Activated naive CD8-positive, alpha-beta T cell (primary cell): ENCODE measurements around the gene LETM1.

Experiments used
- H3K27ac Mint-ChIP-seq: one replicate; pipeline ENCODE4 v1.8.0; 2021; ENCODE audit warnings: mixed read lengths
- H3K27me3 Mint-ChIP-seq: one replicate; pipeline ENCODE4 v1.8.0; 2021; ENCODE audit warnings: mixed read lengths
- H3K36me3 Mint-ChIP-seq: one replicate; pipeline ENCODE4 v1.8.0; 2021; ENCODE audit warnings: mixed read lengths
- H3K4me1 Mint-ChIP-seq: one replicate; pipeline ENCODE4 v1.8.0; 2021; ENCODE audit warnings: low read depth, mixed read lengths
- H3K4me3 Mint-ChIP-seq: one replicate; pipeline ENCODE4 v1.8.0; 2021; ENCODE audit warnings: mild to moderate bottlenecking, mixed read lengths
- H3K9me3 Mint-ChIP-seq: one replicate; pipeline ENCODE4 v1.8.0; 2021; ENCODE audit warnings: low read depth, mixed read lengths

LETM1 gene

GRCh38 chr4:1784789-1785591 is 71.0 kb downstream of the LETM1 start:
- Mint-ChIP-seq H3K36me3 (no peaks in the 10 kb centered on the region), H3K27ac (no peak overlapping the region), H3K27me3 (no peaks in the 10 kb centered on the region)

GRCh38 chr4:1784395-1784788 is 71.6 kb downstream of the LETM1 start:
- no peaks in the 10 kb centered on the region for H3K36me3 Mint-ChIP-seq
- H3K9me3 Mint-ChIP-seq: no peaks in the 10 kb centered on the region
- no peak overlapping the region for H3K27ac Mint-ChIP-seq
- no peaks in the 10 kb centered on the region for H3K4me1 Mint-ChIP-seq
- no peak overlapping the region for H3K4me3 Mint-ChIP-seq
- no peaks in the 10 kb centered on the region for H3K27me3 Mint-ChIP-seq

More at GRCh38 chr4:1784789-1785591, 71.0 kb downstream of the LETM1 start:
- no peak overlapping the region for H3K4me3 Mint-ChIP-seq
- no peaks in the 10 kb centered on the region for H3K9me3 Mint-ChIP-seq
- H3K4me1 Mint-ChIP-seq: no peaks in the 10 kb centered on the region

- H3K36me3 Mint-ChIP-seq: no peaks in the 10 kb centered on the region
- no peak overlapping the region for H3K27ac Mint-ChIP-seq
- no peak overlapping the region for H3K4me3 Mint-ChIP-seq
- H3K9me3 Mint-ChIP-seq: no peaks in the 10 kb centered on the region
- no peaks in the 10 kb centered on the region for H3K4me1 Mint-ChIP-seq
- H3K27me3 Mint-ChIP-seq: no peaks in the 10 kb centered on the region
These were observed 72.0 kb downstream of the LETM1 start for GRCh38 chr4:1783970-1784369.

GRCh38 chr4:1783015-1783414 is 72.9 kb downstream of the LETM1 start:
- Mint-ChIP-seq H3K36me3 (no peaks in the 10 kb centered on the region), H3K4me1 (no peaks in the 10 kb centered on the region), H3K4me3 (no peak overlapping the region), H3K27ac (no peak overlapping the region), H3K27me3 (no peaks in the 10 kb centered on the region), H3K9me3 (no peaks in the 10 kb centered on the region)

GRCh38 chr4:1780435-1780834 is 75.5 kb downstream of the LETM1 start:
- Mint-ChIP-seq H3K4me3 (no peak overlapping the region), H3K36me3 (no peaks in the 10 kb centered on the region), H3K27me3 (no peaks in the 10 kb centered on the region), H3K4me1 (no peaks in the 10 kb centered on the region), H3K27ac (no peak overlapping the region), H3K9me3 (no peaks in the 10 kb centered on the region)

- no peaks in the 10 kb centered on the region for H3K9me3 Mint-ChIP-seq
- no peaks in the 10 kb centered on the region for H3K36me3 Mint-ChIP-seq
- H3K27ac Mint-ChIP-seq: no peak overlapping the region
- no peaks in the 10 kb centered on the region for H3K27me3 Mint-ChIP-seq
- H3K4me1 Mint-ChIP-seq: no peaks in the 10 kb centered on the region
- H3K4me3 Mint-ChIP-seq: no peak overlapping the region
These were observed 76.2 kb downstream of the LETM1 start for GRCh38 chr4:1779588-1780382.

- no peaks in the 10 kb centered on the region for H3K27me3 Mint-ChIP-seq
- H3K9me3 Mint-ChIP-seq: no peaks in the 10 kb centered on the region
- no peaks in the 10 kb centered on the region for H3K36me3 Mint-ChIP-seq
- H3K4me1 Mint-ChIP-seq: no peaks in the 10 kb centered on the region
- H3K27ac Mint-ChIP-seq: no peak overlapping the region
- no peak overlapping the region for H3K4me3 Mint-ChIP-seq
These were observed 77.1 kb downstream of the LETM1 start for GRCh38 chr4:1778642-1779392.

- H3K27ac Mint-ChIP-seq: no peak overlapping the region
- no peaks in the 10 kb centered on the region for H3K27me3 Mint-ChIP-seq
- H3K4me3 Mint-ChIP-seq: no peak overlapping the region
- H3K36me3 Mint-ChIP-seq: no peaks in the 10 kb centered on the region
- no peaks in the 10 kb centered on the region for H3K4me1 Mint-ChIP-seq
- H3K9me3 Mint-ChIP-seq: no peaks in the 10 kb centered on the region
These were observed 77.9 kb downstream of the LETM1 start for GRCh38 chr4:1777822-1778641.

GRCh38 chr4:1776521-1777161 is 79.3 kb downstream of the LETM1 start:
- no peak overlapping the region for H3K4me3 Mint-ChIP-seq
- H3K27ac Mint-ChIP-seq: no peak overlapping the region
- no peaks in the 10 kb centered on the region for H3K36me3 Mint-ChIP-seq
- no peaks in the 10 kb centered on the region for H3K9me3 Mint-ChIP-seq
- no peaks in the 10 kb centered on the region for H3K27me3 Mint-ChIP-seq
- H3K4me1 Mint-ChIP-seq: no peaks in the 10 kb centered on the region

- Mint-ChIP-seq H3K9me3 (no peaks in the 10 kb centered on the region), H3K27ac (no peak overlapping the region), H3K27me3 (no peaks in the 10 kb centered on the region), H3K36me3 (no peaks in the 10 kb centered on the region), H3K4me1 (no peaks in the 10 kb centered on the region), H3K4me3 (no peak overlapping the region)
These were observed 80.0 kb downstream of the LETM1 start for GRCh38 chr4:1775731-1776500.

- Mint-ChIP-seq H3K27ac (no peak overlapping the region), H3K27me3 (no peaks in the 10 kb centered on the region), H3K4me1 (no peaks in the 10 kb centered on the region), H3K9me3 (no peaks in the 10 kb centered on the region), H3K4me3 (no peak overlapping the region), H3K36me3 (no peaks in the 10 kb centered on the region)
These were observed 82.2 kb downstream of the LETM1 start for GRCh38 chr4:1773754-1774153.

GRCh38 chr4:1772853-1773538 is 83.0 kb downstream of the LETM1 start:
- Mint-ChIP-seq H3K36me3 (no peaks in the 10 kb centered on the region), H3K27me3 (peaks cover 5% of the 10 kb centered on the region), H3K4me3 (no peak overlapping the region), H3K9me3 (no peaks in the 10 kb centered on the region), H3K27ac (no peak overlapping the region), H3K4me1 (no peaks in the 10 kb centered on the region)
